Effector memory CD4-positive, alpha-beta T cell (primary cell): ENCODE results near the gene TTC39B.

Experiments used
- DNase-seq, 3 donors: peaks; one replicate each; pipeline ENCODE4 v3.0.0-alpha.2; 2020
- H3K27ac ChIP-seq: 2 replicates; pipeline ENCODE4 v1.7.0; 2013; ENCODE audit warnings: mild to moderate bottlenecking, low read length, moderate library complexity; ENCODE audit not compliant: insufficient read depth, poor library complexity, severe bottlenecking
- H3K27me3 ChIP-seq: replicated peaks from 2 replicates; pipeline ENCODE4 v1.7.0; 2013; ENCODE audit warnings: mild to moderate bottlenecking, low read length; ENCODE audit not compliant: insufficient read depth, control insufficient read depth, poor library complexity, severe bottlenecking
- H3K36me3 ChIP-seq: 2 replicates; pipeline ENCODE4 v1.7.0; 2013; ENCODE audit warnings: mild to moderate bottlenecking, low read length, moderate library complexity; ENCODE audit not compliant: control insufficient read depth, insufficient read depth
- H3K4me1 ChIP-seq: 2 replicates; pipeline ENCODE4 v1.7.0; 2013; ENCODE audit warnings: low read length, mild to moderate bottlenecking; ENCODE audit not compliant: control insufficient read depth, insufficient read depth, poor library complexity, severe bottlenecking
- H3K4me3 ChIP-seq: 2 replicates; pipeline ENCODE4 v1.7.0; 2013; ENCODE audit warnings: low read length, low read depth, mild to moderate bottlenecking; ENCODE audit not compliant: insufficient read depth, poor library complexity, severe bottlenecking
- H3K9me3 ChIP-seq: 2 replicates; pipeline ENCODE4 v1.7.0; 2013; ENCODE audit warnings: mild to moderate bottlenecking, low read length, moderate library complexity; ENCODE audit not compliant: control insufficient read depth

The TTC39B gene

GRCh38 chr9:15289603-15290002 is 17.4 kb downstream of the TTC39B start:
- Histone ChIP-seq H3K9me3 (no peaks in the 10 kb centered on the region), H3K4me1 (peaks cover 14% of the 10 kb centered on the region), H3K4me3 (no peak overlapping the region), H3K27me3 (no peaks in the 10 kb centered on the region), H3K36me3 (no peaks in the 10 kb centered on the region), H3K27ac (no peak overlapping the region)
- DNase-seq = no peak

- H3K9me3 ChIP-seq = no peaks in the 10 kb centered on the region
- no peak overlapping the region for H3K4me3 ChIP-seq
- H3K27me3 ChIP-seq = no peaks in the 10 kb centered on the region
- H3K4me1 ChIP-seq = no peaks in the 10 kb centered on the region
- DNase-seq = no peak
- no peaks in the 10 kb centered on the region for H3K36me3 ChIP-seq
- H3K27ac ChIP-seq = no peak overlapping the region
Measured at GRCh38 chr9:15287309-15287708, 19.7 kb downstream of the TTC39B start.

GRCh38 chr9:15286161-15286821 is 20.7 kb downstream of the TTC39B start:
- H3K4me1 ChIP-seq = no peaks in the 10 kb centered on the region
- no peak overlapping the region for H3K27ac ChIP-seq
- no peaks in the 10 kb centered on the region for H3K27me3 ChIP-seq
- H3K4me3 ChIP-seq = no peak overlapping the region
- DNase-seq = no peak
- no peaks in the 10 kb centered on the region for H3K9me3 ChIP-seq
- no peaks in the 10 kb centered on the region for H3K36me3 ChIP-seq

GRCh38 chr9:15282567-15283285 is 24.3 kb downstream of the TTC39B start:
- H3K27ac ChIP-seq = no peak overlapping the region
- H3K36me3 ChIP-seq = no peaks in the 10 kb centered on the region
- H3K4me3 ChIP-seq = no peak overlapping the region

GRCh38 chr9:15280647-15281046 is 26.4 kb downstream of the TTC39B start:
- H3K4me3 ChIP-seq = no peak overlapping the region

More at GRCh38 chr9:15282567-15283285, 24.3 kb downstream of the TTC39B start:
- Histone ChIP-seq H3K27me3 (no peaks in the 10 kb centered on the region), H3K9me3 (no peaks in the 10 kb centered on the region), H3K4me1 (no peaks in the 10 kb centered on the region)
- no peak for DNase-seq

GRCh38 chr9:15278839-15279238 is 28.2 kb downstream of the TTC39B start:
- Histone ChIP-seq H3K36me3 (no peaks in the 10 kb centered on the region), H3K27me3 (no peaks in the 10 kb centered on the region), H3K4me1 (no peaks in the 10 kb centered on the region), H3K4me3 (no peak overlapping the region), H3K9me3 (no peaks in the 10 kb centered on the region), H3K27ac (no peak overlapping the region)
- no peak for DNase-seq

More at GRCh38 chr9:15280647-15281046, 26.4 kb downstream of the TTC39B start:
- DNase-seq = no peak
- Histone ChIP-seq H3K36me3 (no peaks in the 10 kb centered on the region), H3K27ac (no peak overlapping the region), H3K9me3 (no peaks in the 10 kb centered on the region), H3K4me1 (no peaks in the 10 kb centered on the region), H3K27me3 (no peaks in the 10 kb centered on the region)

- no peaks in the 10 kb centered on the region for H3K4me1 ChIP-seq
- H3K4me3 ChIP-seq = no peak overlapping the region
- no peak overlapping the region for H3K27ac ChIP-seq
- no peak for DNase-seq
- H3K9me3 ChIP-seq = no peaks in the 10 kb centered on the region
- no peaks in the 10 kb centered on the region for H3K27me3 ChIP-seq
- H3K36me3 ChIP-seq = no peaks in the 10 kb centered on the region
Measured at GRCh38 chr9:15278091-15278687, 28.8 kb downstream of the TTC39B start.

- Histone ChIP-seq H3K27me3 (no peaks in the 10 kb centered on the region), H3K9me3 (no peaks in the 10 kb centered on the region), H3K4me1 (no peaks in the 10 kb centered on the region), H3K36me3 (no peaks in the 10 kb centered on the region), H3K27ac (no peak overlapping the region), H3K4me3 (no peak overlapping the region)
- DNase-seq = no peak
Measured at GRCh38 chr9:15277400-15278090, 29.5 kb downstream of the TTC39B start.

- DNase-seq = no peak
Measured at GRCh38 chr9:15276328-15276938, 30.6 kb downstream of the TTC39B start.

More at GRCh38 chr9:15276328-15276938, 30.6 kb downstream of the TTC39B start:
- H3K4me3 ChIP-seq = no peak overlapping the region
- no peaks in the 10 kb centered on the region for H3K36me3 ChIP-seq
- no peaks in the 10 kb centered on the region for H3K4me1 ChIP-seq
- H3K27me3 ChIP-seq = no peaks in the 10 kb centered on the region
- no peak overlapping the region for H3K27ac ChIP-seq
- H3K9me3 ChIP-seq = no peaks in the 10 kb centered on the region
